ENCODE data around the gene KATNBL1. TPM values are rescaled to one million over a fixed set of nuclear protein-coding genes. Genes with fewer than 3 reads are reported as not detected.

KATNBL1 gene
- total RNA-seq, 1 experiment from 2014 or later: 46.8 TPM

GRCh38 chr15:34242331-34242710, 32.4 kb upstream of the KATNBL1 start:
- Histone ChIP-seq H4K20me1 (ENCODE audit: control insufficient read depth, insufficient read depth, insufficient read length) (no peaks in the 10 kb centered on the region), H3K27me3 (ENCODE audit: insufficient read depth, low read length) (no peaks in the 10 kb centered on the region), H3K14ac (ENCODE audit: insufficient read depth, low read length) (no peak overlapping the region), H3K23ac (ENCODE audit: insufficient read length, low read depth, low read length) (no peak overlapping the region), H3K27ac (ENCODE audit: insufficient read length, low read depth, low read length) (no peak overlapping the region), H2BK5ac (ENCODE audit: insufficient read length, low read length) (no peak overlapping the region), H2AFZ (ENCODE audit: low read length) (no peak overlapping the region), H3K56ac (ENCODE audit: insufficient read length, low read depth, low read length) (no peak overlapping the region), H4K91ac (ENCODE audit: insufficient read length, low read depth, low read length) (no peak overlapping the region), H3K79me1 (ENCODE audit: insufficient read depth, low read depth, low read length, poor library complexity, severe bottlenecking) (no peaks in the 10 kb centered on the region), H2BK120ac (ENCODE audit: low read depth, low read length, poor library complexity, severe bottlenecking) (no peak overlapping the region), H3K4ac (ENCODE audit: low read depth, low read length) (no peak overlapping the region), H3K79me2 (ENCODE audit: insufficient read depth, low read length) (no peaks in the 10 kb centered on the region), H3K18ac (ENCODE audit: insufficient read length, low read depth, low read length) (no peak overlapping the region), H3K23me2 (ENCODE audit: insufficient read length, low read depth, low read length, poor library complexity, severe bottlenecking) (no peaks in the 10 kb centered on the region), H4K5ac (ENCODE audit: insufficient read length, low read depth, low read length) (no peak overlapping the region), H2AK5ac (ENCODE audit: insufficient read length, low read length) (no peak overlapping the region), H4K8ac (replicated peaks; ENCODE audit: insufficient read length, low read depth, low read length) (no peak overlapping the region), H3K4me1 (ENCODE audit: insufficient read depth, low read length) (peaks cover 3% of the 10 kb centered on the region; the same call in 1 of the 2 replicates), H3K9ac (ENCODE audit: extremely low read depth, insufficient read length, low read length) (no peak overlapping the region), H3K4me2 (ENCODE audit: insufficient read depth, insufficient read length, low read length) (no peak overlapping the region), H2BK15ac (ENCODE audit: low read depth, low read length) (no peak overlapping the region), H3T11ph (ENCODE audit: low read length) (no peak overlapping the region), H3K9me3 (ENCODE audit: control insufficient read depth, low read depth, low read length) (no peaks in the 10 kb centered on the region), H2BK20ac (ENCODE audit: low read depth, low read length, poor library complexity, severe bottlenecking) (no peak overlapping the region), H2BK12ac (ENCODE audit: insufficient read length, low read depth, low read length) (no peak overlapping the region)
- Mint-ChIP-seq H3K27ac (no peak overlapping the region), H3K9me3 (no peaks in the 10 kb centered on the region), H3K27me3 (ENCODE audit: low read depth) (no peaks in the 10 kb centered on the region), H3K4me1 (peaks cover 10 to 16% of the 10 kb centered on the region in 2 experiments), H3K4me3 (no peak overlapping the region), H3K36me3 (ENCODE audit: insufficient read depth in 1 of 3, low read depth in 3 of 3) (peaks cover 0 to 2% (median 0%) of the 10 kb centered on the region in 3 experiments; a peak in 2 of 7 replicates)
- TF ChIP-seq CTCF (conservative IDR thresholded peaks at IDR 0.05): no peak
- DNase-seq: no peak
- no CpG with 5 or more reads among the region's 4 CpGs for WGBS (ENCODE audit: extremely low coverage, insufficient read length, low lambda C conversion rate)

Measured in H9 (cell line).